A549 (cell line): ENCODE results near the gene PREX1. TPM values are rescaled to one million over a fixed set of nuclear protein-coding genes. Genes with fewer than 3 reads are reported as not detected.

Source experiments
- ATAC-seq, 2 experiments: fragments of 200-7000 bp in 1 of 2; fragments of >200 bp in 1 of 2; cut with Nextera tagmentation in 1 of 2; cut with Tn5 transposase in 1 of 2; 3 replicates each; pipeline versions ENCODE4 v1.8.0 to v1.9.1; 2018 to 2020; ENCODE audit warnings: mild to moderate bottlenecking in 1 of 2, moderate library complexity in 1 of 2
- CTCF ChIA-PET: fragments of 300-600 bp; sonication (Branson Sonifier 250); formaldehyde crosslinking; extraction: SDS; loops from one replicate; lab custom pipeline; 2021; ENCODE audit warnings: antibody characterized with exemption, inconsistent platforms; lab: Yijun Ruan, JAX
- POLR2A ChIA-PET: fragments of 350-600 bp; formaldehyde crosslinking; extraction: SDS; loops from one replicate; lab custom pipeline; 2021; ENCODE audit warnings: antibody characterized with exemption, inconsistent platforms; lab: Yijun Ruan, JAX
- DNase-seq, 2 experiments: peaks; one replicate each; pipeline versions ENCODE4 v3.0.0 to v3.0.0-alpha.2; 2011 to 2016; ENCODE audit warnings: low read depth in 1 of 2, low spot score in 1 of 2
- FAIRE-seq: peaks from 2 replicates; lab custom pipeline; 2011; peaks lifted over from hg19 to GRCh38; lab: Jason Lieb, UNC
- H3K27ac ChIP-seq, 2 experiments: fragments of >200 bp; sonication (Bioruptor Twin); formaldehyde crosslinking; 3 replicates each; pipeline ENCODE4 v1.5.1; 2016 to 2017
- H3K4me1 ChIP-seq: fragments of >200 bp; sonication (Bioruptor Twin); formaldehyde crosslinking; 3 replicates; pipeline ENCODE4 v1.6.1; 2016
- H3K4me2 ChIP-seq: fragments of >200 bp; sonication (Bioruptor Twin); formaldehyde crosslinking; 3 replicates; pipeline ENCODE4 v1.6.1; 2016
- H3K4me3 ChIP-seq: fragments of >200 bp; sonication (Bioruptor Twin); formaldehyde crosslinking; 3 replicates; pipeline ENCODE4 v1.5.1; 2016
- H3K9me3 ChIP-seq: fragments of >200 bp; sonication (Bioruptor Twin); formaldehyde crosslinking; 3 replicates; pipeline ENCODE4 v1.6.1; 2016
- CBX2 ChIP-seq: fragments of 200-600 bp; sonication (generic); IDR thresholded peaks from 2 replicates; pipeline ENCODE4 v1.6.1; 2016; ENCODE audit warnings: low read depth, mild to moderate bottlenecking, borderline replicate concordance
- CEBPB ChIP-seq, 2 experiments: fragments of >200 bp in 1 of 2; sonication (Bioruptor Twin) in 1 of 2; formaldehyde crosslinking in 1 of 2; IDR thresholded peaks; 2 replicates each; pipeline ENCODE4 v1.6.1; 2012 to 2016
- EHMT2 ChIP-seq: fragments of 200-600 bp; sonication (generic); IDR thresholded peaks from 2 replicates; pipeline ENCODE4 v1.6.1; 2016; ENCODE audit warnings: antibody characterized with exemption, low read depth, mild to moderate bottlenecking, moderate library complexity
- FOXS1 ChIP-seq: fragments of 250-450 bp; sonication (Bioruptor Pico); IDR thresholded peaks from 2 replicates; pipeline ENCODE4 v1.5.0; 2020; ENCODE audit warnings: mild to moderate bottlenecking, moderate library complexity
- MAFK ChIP-seq: fragments of 450-650 bp; IDR thresholded peaks from 2 replicates; pipeline ENCODE4 v1.6.1; 2014; ENCODE audit not compliant: partially characterized antibody
- NR3C1 ChIP-seq: fragments of >200 bp; sonication (Bioruptor Twin); formaldehyde crosslinking; IDR thresholded peaks from 3 replicates; pipeline ENCODE4 v1.6.1; 2017
- REST ChIP-seq: fragments of 200-600 bp; sonication (generic); IDR thresholded peaks from 2 replicates; pipeline ENCODE4 v1.6.1; 2016; ENCODE audit warnings: antibody characterized with exemption, mild to moderate bottlenecking, moderate library complexity
- RFX5 ChIP-seq: fragments of 450-650 bp; IDR thresholded peaks from 2 replicates; pipeline ENCODE4 v1.7.1; 2014; ENCODE audit warnings: antibody characterized with exemption, mild to moderate bottlenecking, moderate library complexity
- SMC3 ChIP-seq: fragments of >200 bp; sonication (Bioruptor Twin); formaldehyde crosslinking; IDR thresholded peaks from 3 replicates; pipeline ENCODE4 v1.6.1; 2018; ENCODE audit warnings: inconsistent platforms
- ZFP36 ChIP-seq: fragments of 450-650 bp; IDR thresholded peaks from 2 replicates; pipeline ENCODE4 v1.6.1; 2014; ENCODE audit warnings: borderline replicate concordance; ENCODE audit not compliant: partially characterized antibody
- WGBS: methylation state at CpG from one replicate; pipeline ENCODE4 v1.1.6; 2017; ENCODE audit errors: missing lambda C conversion rate; 5-methylcytosine and 5-hydroxymethylcytosine counted together
- polyA plus RNA-seq, 4 experiments: library from polyadenylated mRNA; depleted of rRNA in 3 of 4; stranded (reverse); fragments of >200 nt; fragmentation: RNase III in 1 of 4; extraction: RNeasy Plus Mini Kit Qiagen cat#74134 plus additional on column Dnase treatment in 1 of 4; gene quantifications; 2 replicates in 3 of 4; 3 replicates in 1 of 4; pipeline ENCODE4 v1.2.3, GENCODE V29; 2011 to 2017
- TF ChIP-seq, protein P1 (sequence below): fragments of >200 bp; sonication (Bioruptor Twin); formaldehyde crosslinking; IDR thresholded peaks from 3 replicates; pipeline ENCODE4 v1.6.1; 2016
- TF ChIP-seq, protein P2 (sequence below): fragments of 250-450 bp; sonication (Bioruptor Pico); IDR thresholded peaks from 2 replicates; pipeline ENCODE4 v1.5.0; 2020; ENCODE audit warnings: low read depth, mild to moderate bottlenecking, moderate library complexity

Gene PREX1
- polyA plus RNA-seq, 2 of the 4 experiments (the other 2 are of a cell fraction) = 3.6 to 4.2 TPM

DNA sequence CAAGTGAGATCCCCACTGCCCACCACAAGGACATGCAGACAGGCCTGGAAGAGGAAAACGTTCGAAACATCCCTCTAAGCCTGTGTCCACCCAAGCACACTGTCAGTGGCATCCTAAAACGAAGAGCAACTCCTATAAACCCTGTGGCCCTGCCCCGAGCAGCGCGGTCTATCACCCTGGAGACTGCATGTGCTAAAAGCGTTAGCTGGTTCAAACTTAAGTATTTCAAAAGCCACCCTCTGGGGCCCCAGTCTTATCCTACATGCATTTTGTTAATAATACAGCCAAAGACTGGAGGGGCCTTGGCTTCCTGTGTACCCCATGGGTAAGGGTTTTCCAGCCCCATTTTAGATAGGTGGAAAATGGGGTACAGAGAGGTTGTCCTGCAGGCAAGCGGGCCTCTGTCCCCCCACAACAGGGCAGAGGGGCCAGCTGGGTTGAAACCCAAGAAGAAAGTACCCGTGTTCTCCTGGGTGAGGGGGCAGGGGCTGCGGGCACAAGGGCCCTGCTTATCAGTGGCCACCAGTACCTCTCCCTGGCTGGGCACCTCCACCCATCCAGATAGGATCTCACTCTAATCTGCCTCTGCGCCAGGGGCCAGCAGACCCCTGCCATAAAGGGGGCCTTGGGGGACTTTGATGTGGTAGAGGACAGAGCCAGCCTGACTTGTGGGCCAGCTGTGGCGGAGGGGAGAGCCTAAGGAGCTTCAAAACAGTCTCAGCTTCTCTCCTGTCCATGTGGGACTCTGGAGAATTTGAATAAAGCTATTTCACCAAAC is 28.3 kb downstream of the PREX1 start:
- no peak overlapping the region for H3K4me2 ChIP-seq

GRCh38 chr20:48797850-48798747 is 29.7 kb downstream of the PREX1 start:
- H3K27ac ChIP-seq = no peak overlapping the region
- FAIRE-seq (no peak), ATAC-seq (no peak), DNase-seq (no peak)
- H3K9me3 ChIP-seq = no peaks in the 10 kb centered on the region
- H3K4me3 ChIP-seq = no peak overlapping the region
- ChIA-PET CTCF (interaction anchor here (0.6 to 2.8 kb wide), 6 partner anchors 15 to 507 kb away, joined by 3 to 11 read pairs (median 3); partner anchors contain the start of gene ARFGEF2), POLR2A (no interaction called here)
- H3K4me2 ChIP-seq = no peak overlapping the region
- 88% methylated on average over 11 of the region's 11 CpGs for WGBS
- peaks cover 11% of the 10 kb centered on the region; the same call in 2 of the 3 replicates for H3K4me1 ChIP-seq
- no peak for TF ChIP-seq REST
- peak; percentile 62 for TF ChIP-seq ZFP36

More for the DNA sequence above, 28.3 kb downstream of the PREX1 start:
- WGBS = 74% methylated on average over 12 of the region's 12 CpGs
- Histone ChIP-seq H3K4me3 (no peak overlapping the region), H3K9me3 (no peaks in the 10 kb centered on the region), H3K4me1 (peaks cover 11% of the 10 kb centered on the region; the same call in 2 of the 3 replicates), H3K27ac (no peak overlapping the region)
- POLR2A ChIA-PET = no interaction called here
- no peak for DNase-seq
- TF ChIP-seq FOXS1 (CRISPR knock-in tag) = no peak
- TF ChIP-seq EHMT2 = no peak
- TF ChIP-seq RFX5 = no peak
- no peak for ATAC-seq
- CTCF ChIA-PET = interaction anchor here (0.7 to 2.8 kb wide), 7 partner anchors 10 to 142 kb away, joined by 3 to 11 read pairs (median 3); partner anchors contain the start of gene ARFGEF2
- FAIRE-seq = no peak

- Histone ChIP-seq H3K4me1 (peaks cover 11% of the 10 kb centered on the region; the same call in 2 of the 3 replicates), H3K9me3 (no peaks in the 10 kb centered on the region), H3K4me2 (no peak overlapping the region), H3K4me3 (no peak overlapping the region), H3K27ac (no peak overlapping the region)
- DNase-seq (no peak), ATAC-seq (no peak), FAIRE-seq (no peak)
- POLR2A ChIA-PET = no interaction called here
- 89% methylated on average over 15 of the region's 15 CpGs for WGBS
- TF ChIP-seq MAFK = no peak
- TF ChIP-seq CBX2 = no peak
- TF ChIP-seq NR3C1 = no peak
- TF ChIP-seq CEBPB (IDR thresholded peaks at IDR 0.05) = no peak
- TF ChIP-seq, protein P1, sequence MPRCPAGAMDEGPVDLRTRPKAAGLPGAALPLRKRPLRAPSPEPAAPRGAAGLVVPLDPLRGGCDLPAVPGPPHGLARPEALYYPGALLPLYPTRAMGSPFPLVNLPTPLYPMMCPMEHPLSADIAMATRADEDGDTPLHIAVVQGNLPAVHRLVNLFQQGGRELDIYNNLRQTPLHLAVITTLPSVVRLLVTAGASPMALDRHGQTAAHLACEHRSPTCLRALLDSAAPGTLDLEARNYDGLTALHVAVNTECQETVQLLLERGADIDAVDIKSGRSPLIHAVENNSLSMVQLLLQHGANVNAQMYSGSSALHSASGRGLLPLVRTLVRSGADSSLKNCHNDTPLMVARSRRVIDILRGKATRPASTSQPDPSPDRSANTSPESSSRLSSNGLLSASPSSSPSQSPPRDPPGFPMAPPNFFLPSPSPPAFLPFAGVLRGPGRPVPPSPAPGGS = no peak
- TF ChIP-seq RFX5 = no peak
- TF ChIP-seq, protein P2, sequence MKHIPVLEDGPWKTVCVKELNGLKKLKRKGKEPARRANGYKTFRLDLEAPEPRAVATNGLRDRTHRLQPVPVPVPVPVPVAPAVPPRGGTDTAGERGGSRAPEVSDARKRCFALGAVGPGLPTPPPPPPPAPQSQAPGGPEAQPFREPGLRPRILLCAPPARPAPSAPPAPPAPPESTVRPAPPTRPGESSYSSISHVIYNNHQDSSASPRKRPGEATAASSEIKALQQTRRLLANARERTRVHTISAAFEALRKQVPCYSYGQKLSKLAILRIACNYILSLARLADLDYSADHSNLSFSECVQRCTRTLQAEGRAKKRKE (CRISPR knock-in tag) = no peak
- no peak for TF ChIP-seq SMC3
- CTCF ChIA-PET = interaction anchor here (0.6 to 2.8 kb wide), 6 partner anchors 9 to 508 kb away, joined by 3 to 11 read pairs (median 3); no protein-coding TSS in a partner anchor
Observed at GRCh38 chr20:48797275-48797825, 30.4 kb downstream of the PREX1 start.
